Measurements from ENCODE around the gene DENND1B. TPM values are rescaled to one million over a fixed set of nuclear protein-coding genes. Genes with fewer than 3 reads are reported as not detected.

Gene DENND1B
- total RNA-seq, 1 experiment from 2014 or later: 1.9 TPM

DNA sequence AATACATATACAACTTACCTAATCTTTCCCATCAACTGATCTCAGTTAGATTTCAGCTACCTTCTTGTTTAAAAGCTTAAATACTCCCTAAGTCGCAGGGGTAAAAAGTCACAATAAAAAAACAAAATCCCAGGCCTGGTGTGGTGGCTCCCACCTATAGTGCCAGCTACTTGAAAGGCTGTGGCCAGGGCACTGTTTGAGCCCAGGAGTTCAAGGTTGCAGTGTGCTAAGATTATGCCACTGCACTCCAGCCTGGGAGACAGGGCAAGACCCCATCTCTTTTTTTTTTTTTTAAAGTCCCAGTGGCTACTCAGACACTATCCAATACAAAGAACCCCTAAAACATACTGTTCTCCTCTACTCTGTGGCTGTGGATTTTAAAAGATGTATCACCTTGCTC lies 228.3 kb downstream of the DENND1B start:
- POLR2A ChIA-PET (ENCODE audit: low non-redundant PET): no interaction called here
- Histone ChIP-seq H3K4me3 (ENCODE audit: low read depth, low read length, poor library complexity, severe bottlenecking) (no peak overlapping the region), H3K27ac (ENCODE audit: low read depth, low read length, poor library complexity, severe bottlenecking) (no peak overlapping the region), H3K36me3 (ENCODE audit: insufficient read depth, low read length, poor library complexity, severe bottlenecking) (no peaks in the 10 kb centered on the region), H3K27me3 (replicated peaks; ENCODE audit: insufficient read depth, low read depth, low read length, poor library complexity) (no peaks in the 10 kb centered on the region), H3K4me1 (ENCODE audit: insufficient read depth, low read length, poor library complexity, severe bottlenecking) (no peaks in the 10 kb centered on the region), H3K9me3 (ENCODE audit: low read depth, low read length, poor library complexity, severe bottlenecking) (no peaks in the 10 kb centered on the region)
- intact Hi-C loops (cut with micrococcal nuclease; ENCODE audit: unreplicated experiment): no loop called here
- TF ChIP-seq EZH2 (IDR thresholded peaks at IDR 0.05; ENCODE audit: borderline replicate concordance, low read depth, low read length, poor library complexity, severe bottlenecking): no peak
- TF ChIP-seq, protein P1, sequence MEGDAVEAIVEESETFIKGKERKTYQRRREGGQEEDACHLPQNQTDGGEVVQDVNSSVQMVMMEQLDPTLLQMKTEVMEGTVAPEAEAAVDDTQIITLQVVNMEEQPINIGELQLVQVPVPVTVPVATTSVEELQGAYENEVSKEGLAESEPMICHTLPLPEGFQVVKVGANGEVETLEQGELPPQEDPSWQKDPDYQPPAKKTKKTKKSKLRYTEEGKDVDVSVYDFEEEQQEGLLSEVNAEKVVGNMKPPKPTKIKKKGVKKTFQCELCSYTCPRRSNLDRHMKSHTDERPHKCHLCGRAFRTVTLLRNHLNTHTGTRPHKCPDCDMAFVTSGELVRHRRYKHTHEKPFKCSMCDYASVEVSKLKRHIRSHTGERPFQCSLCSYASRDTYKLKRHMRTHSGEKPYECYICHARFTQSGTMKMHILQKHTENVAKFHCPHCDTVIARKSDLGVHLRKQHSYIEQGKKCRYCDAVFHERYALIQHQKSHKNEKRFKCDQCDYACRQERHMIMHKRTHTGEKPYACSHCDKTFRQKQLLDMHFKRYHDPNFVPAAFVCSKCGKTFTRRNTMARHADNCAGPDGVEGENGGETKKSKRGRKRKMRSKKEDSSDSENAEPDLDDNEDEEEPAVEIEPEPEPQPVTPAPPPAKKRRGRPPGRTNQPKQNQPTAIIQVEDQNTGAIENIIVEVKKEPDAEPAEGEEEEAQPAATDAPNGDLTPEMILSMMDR (conservative IDR thresholded peaks at IDR 0.05; ENCODE audit: low read depth, low read length): no peak
- DNase-seq (ENCODE audit: low spot score): no peak
- BruUV-seq (replicated peaks): no TSS peak
- CTCF ChIA-PET: no interaction called here

DNA sequence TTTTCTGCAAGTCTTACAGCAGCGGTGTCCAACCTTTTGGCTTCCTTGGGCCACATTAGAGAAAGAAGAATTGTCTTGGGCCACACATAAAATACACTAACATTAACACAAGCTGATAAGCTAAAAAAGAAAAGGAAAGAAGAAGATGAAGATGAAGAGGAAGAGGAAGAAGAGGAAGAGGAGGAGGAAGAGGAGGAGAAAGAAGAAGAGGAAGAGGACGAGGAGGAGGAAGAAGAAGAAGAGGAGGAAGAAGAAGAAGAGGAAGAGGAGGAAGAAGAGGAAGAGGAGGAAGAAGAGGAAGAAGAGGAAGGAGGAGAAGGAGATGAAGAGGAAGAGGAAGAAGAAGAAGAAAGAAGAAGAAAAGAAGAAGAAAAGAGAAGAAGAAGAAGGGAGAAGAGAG lies 230.7 kb downstream of the DENND1B start:
- no TSS peak for BruUV-seq (replicated peaks)
- H3K4me3 ChIP-seq (ENCODE audit: low read depth, low read length, poor library complexity, severe bottlenecking): no peak overlapping the region
- ChIA-PET POLR2A (ENCODE audit: low non-redundant PET) (no interaction called here), CTCF (no interaction called here)
- H3K27ac ChIP-seq (ENCODE audit: low read depth, low read length, poor library complexity, severe bottlenecking): no peak overlapping the region
- intact Hi-C loops (cut with micrococcal nuclease; ENCODE audit: unreplicated experiment): no loop called here
- no peaks in the 10 kb centered on the region for H3K36me3 ChIP-seq (ENCODE audit: insufficient read depth, low read length, poor library complexity, severe bottlenecking)
- no peaks in the 10 kb centered on the region for H3K4me1 ChIP-seq (ENCODE audit: insufficient read depth, low read length, poor library complexity, severe bottlenecking)
- H3K9me3 ChIP-seq (ENCODE audit: low read depth, low read length, poor library complexity, severe bottlenecking): no peaks in the 10 kb centered on the region
- H3K27me3 ChIP-seq (replicated peaks; ENCODE audit: insufficient read depth, low read depth, low read length, poor library complexity): no peaks in the 10 kb centered on the region
- no peak for DNase-seq (ENCODE audit: low spot score)
- no peak for TF ChIP-seq EZH2 (IDR thresholded peaks at IDR 0.05; ENCODE audit: borderline replicate concordance, low read depth, low read length, poor library complexity, severe bottlenecking)
- TF ChIP-seq, protein P1 (conservative IDR thresholded peaks at IDR 0.05; ENCODE audit: low read depth, low read length): no peak

GRCh38 chr1:197544130-197544529 lies 231.2 kb downstream of the DENND1B start:
- no TSS peak for BruUV-seq (replicated peaks)
- no peak for DNase-seq (ENCODE audit: low spot score)
- H3K9me3 ChIP-seq (ENCODE audit: low read depth, low read length, poor library complexity, severe bottlenecking): no peaks in the 10 kb centered on the region
- H3K4me3 ChIP-seq (ENCODE audit: low read depth, low read length, poor library complexity, severe bottlenecking): no peak overlapping the region
- TF ChIP-seq, protein P1 (conservative IDR thresholded peaks at IDR 0.05; ENCODE audit: low read depth, low read length): no peak
- TF ChIP-seq EZH2 (IDR thresholded peaks at IDR 0.05; ENCODE audit: borderline replicate concordance, low read depth, low read length, poor library complexity, severe bottlenecking): no peak
- H3K36me3 ChIP-seq (ENCODE audit: insufficient read depth, low read length, poor library complexity, severe bottlenecking): no peaks in the 10 kb centered on the region
- no peaks in the 10 kb centered on the region for H3K27me3 ChIP-seq (replicated peaks; ENCODE audit: insufficient read depth, low read depth, low read length, poor library complexity)
- H3K27ac ChIP-seq (ENCODE audit: low read depth, low read length, poor library complexity, severe bottlenecking): no peak overlapping the region
- intact Hi-C loops (cut with micrococcal nuclease; ENCODE audit: unreplicated experiment): no loop called here
- H3K4me1 ChIP-seq (ENCODE audit: insufficient read depth, low read length, poor library complexity, severe bottlenecking): no peaks in the 10 kb centered on the region
- ChIA-PET CTCF (no interaction called here), POLR2A (ENCODE audit: low non-redundant PET) (no interaction called here)
